ENCODE data around the gene ACP7. TPM values are rescaled to one million over a fixed set of nuclear protein-coding genes. Genes with fewer than 3 reads are reported as not detected.

ACP7 gene, protein sequence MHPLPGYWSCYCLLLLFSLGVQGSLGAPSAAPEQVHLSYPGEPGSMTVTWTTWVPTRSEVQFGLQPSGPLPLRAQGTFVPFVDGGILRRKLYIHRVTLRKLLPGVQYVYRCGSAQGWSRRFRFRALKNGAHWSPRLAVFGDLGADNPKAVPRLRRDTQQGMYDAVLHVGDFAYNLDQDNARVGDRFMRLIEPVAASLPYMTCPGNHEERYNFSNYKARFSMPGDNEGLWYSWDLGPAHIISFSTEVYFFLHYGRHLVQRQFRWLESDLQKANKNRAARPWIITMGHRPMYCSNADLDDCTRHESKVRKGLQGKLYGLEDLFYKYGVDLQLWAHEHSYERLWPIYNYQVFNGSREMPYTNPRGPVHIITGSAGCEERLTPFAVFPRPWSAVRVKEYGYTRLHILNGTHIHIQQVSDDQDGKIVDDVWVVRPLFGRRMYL
- not detected for total RNA-seq
- polyA plus RNA-seq (2013, experiment 1 of 2) = 0.06 TPM
- polyA plus RNA-seq (2013, experiment 2 of 2) = 0.15 TPM
- 0 to 0.33 (median 0.05) reads per million in 172 experiments for total RNA-seq

DNA sequence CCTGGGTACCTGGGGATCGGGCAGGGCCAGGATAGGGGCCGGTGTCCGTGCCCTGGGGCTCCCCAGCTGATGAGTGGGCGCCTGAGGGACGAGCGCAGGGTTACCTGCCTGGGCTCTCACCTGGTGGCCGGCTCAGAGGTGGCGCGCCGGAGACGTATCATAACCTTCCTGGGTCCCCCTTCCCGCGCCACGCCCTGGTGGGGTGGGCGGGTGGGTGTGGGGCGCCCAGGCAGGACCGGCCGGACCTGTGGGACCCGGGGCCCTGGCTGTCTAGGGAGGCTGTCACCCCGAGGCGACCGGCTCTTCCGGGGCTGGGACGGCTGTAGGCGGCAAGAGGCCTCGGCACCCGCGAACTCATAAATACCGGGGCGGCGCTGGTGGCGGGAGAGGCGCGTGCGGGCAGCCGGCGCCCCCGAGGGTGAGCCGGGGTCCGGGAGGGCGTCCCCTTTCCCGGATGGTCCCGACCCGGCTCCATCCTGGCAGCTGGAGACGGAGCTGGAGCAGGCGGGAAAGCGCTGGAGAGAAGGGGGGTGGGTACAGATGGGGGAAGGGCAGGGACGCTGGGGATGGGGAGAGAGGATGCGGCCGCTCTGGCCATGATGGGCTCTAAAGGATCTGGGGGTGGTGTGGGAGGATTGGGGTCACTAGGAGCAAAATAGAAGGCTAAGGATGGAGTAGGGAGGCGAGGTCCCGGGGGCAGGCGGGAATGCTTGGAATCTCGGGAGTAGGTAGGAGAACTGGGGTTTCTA lies at the start of gene ACP7:
ACP7 (plus strand) TSS at position 386 of the 749 bp plus-strand sequence. CDS start 902 bp downstream, outside the sequence.
- H3K27me3 Mint-ChIP-seq = peaks cover 66% of the 10 kb centered on the region
- intact Hi-C loops (cut with DNase I, micrococcal nuclease) = no loop called here

DNA sequence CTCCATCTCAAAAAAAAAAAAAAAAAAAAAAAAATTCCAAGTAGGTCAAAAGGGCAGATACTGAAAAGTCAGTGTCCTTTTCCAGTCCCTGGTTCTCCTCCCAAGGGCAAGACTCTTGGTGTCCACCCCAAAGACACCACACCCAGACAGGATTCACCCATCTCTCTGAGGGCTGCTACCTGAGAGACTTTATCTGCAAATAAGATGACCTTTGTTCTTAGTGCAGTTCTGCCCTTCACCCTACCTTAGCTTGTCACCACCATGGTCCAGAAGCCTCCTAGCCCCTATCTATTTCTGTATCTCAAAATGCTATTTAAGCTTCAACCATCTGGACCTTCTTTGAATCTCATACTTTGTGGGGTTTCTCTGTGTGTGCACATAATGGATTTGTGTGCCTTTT lies 47.6 kb upstream of the ACP7 start:
- Mint-ChIP-seq H3K27me3 (peaks cover 33% of the 10 kb centered on the region), H3K4me3 (no peak overlapping the region), H3K9me3 (no peaks in the 10 kb centered on the region), H3K27ac (no peak overlapping the region), H3K36me3 (ENCODE audit: low read depth) (no peaks in the 10 kb centered on the region), H3K4me1 (ENCODE audit: low read depth) (peaks cover 6% of the 10 kb centered on the region)
- ChIA-PET CTCF (no interaction called here), POLR2A (no interaction called here)
- Histone ChIP-seq H3K9me3 (ENCODE audit: control insufficient read depth in 1 of 2, insufficient read depth in 1 of 2, low read length in 2 of 2) (no peaks in the 10 kb centered on the region), H3K27ac (ENCODE audit: low read depth in 1 of 2, low read length in 2 of 2) (no peak overlapping the region), H3K4me1 (ENCODE audit: insufficient read depth, low read length) (peaks cover 12% of the 10 kb centered on the region), H3K4me3 (ENCODE audit: low read length) (no peak overlapping the region), H3K36me3 (ENCODE audit: insufficient read depth, low read length) (no peaks in the 10 kb centered on the region), H3K27me3 (ENCODE audit: control insufficient read depth in 1 of 2, insufficient read depth in 2 of 2, low read length in 2 of 2) (peaks cover 0 to 1% of the 10 kb centered on the region in 2 experiments)
- TF ChIP-seq, protein P1, sequence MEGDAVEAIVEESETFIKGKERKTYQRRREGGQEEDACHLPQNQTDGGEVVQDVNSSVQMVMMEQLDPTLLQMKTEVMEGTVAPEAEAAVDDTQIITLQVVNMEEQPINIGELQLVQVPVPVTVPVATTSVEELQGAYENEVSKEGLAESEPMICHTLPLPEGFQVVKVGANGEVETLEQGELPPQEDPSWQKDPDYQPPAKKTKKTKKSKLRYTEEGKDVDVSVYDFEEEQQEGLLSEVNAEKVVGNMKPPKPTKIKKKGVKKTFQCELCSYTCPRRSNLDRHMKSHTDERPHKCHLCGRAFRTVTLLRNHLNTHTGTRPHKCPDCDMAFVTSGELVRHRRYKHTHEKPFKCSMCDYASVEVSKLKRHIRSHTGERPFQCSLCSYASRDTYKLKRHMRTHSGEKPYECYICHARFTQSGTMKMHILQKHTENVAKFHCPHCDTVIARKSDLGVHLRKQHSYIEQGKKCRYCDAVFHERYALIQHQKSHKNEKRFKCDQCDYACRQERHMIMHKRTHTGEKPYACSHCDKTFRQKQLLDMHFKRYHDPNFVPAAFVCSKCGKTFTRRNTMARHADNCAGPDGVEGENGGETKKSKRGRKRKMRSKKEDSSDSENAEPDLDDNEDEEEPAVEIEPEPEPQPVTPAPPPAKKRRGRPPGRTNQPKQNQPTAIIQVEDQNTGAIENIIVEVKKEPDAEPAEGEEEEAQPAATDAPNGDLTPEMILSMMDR (IDR thresholded peaks at IDR 0.05) = no peak
- intact Hi-C loops (cut with DNase I, micrococcal nuclease) = no loop called here
- ATAC-seq (ENCODE audit: poor library complexity) (no peak), DNase-seq (no peak)

More for the DNA sequence above, at the start of gene ACP7:
- H3K4me3 Mint-ChIP-seq = peak within 1 kb of the TSS; percentile 55
- H3K9me3 ChIP-seq (ENCODE audit: control insufficient read depth in 1 of 2, insufficient read depth in 1 of 2, low read length in 2 of 2) = no peaks in the 10 kb centered on the region
- no peaks in the 10 kb centered on the region for H3K36me3 ChIP-seq (ENCODE audit: insufficient read depth, low read length)
- CTCF ChIA-PET = interaction anchor here (0.8 kb wide), 1 partner anchor 26 kb away, joined by 3 read pairs; no protein-coding TSS in a partner anchor
- no peaks in the 10 kb centered on the region for H3K36me3 Mint-ChIP-seq (ENCODE audit: low read depth)
- no peak within 1 kb of the TSS for H3K27ac ChIP-seq (ENCODE audit: low read depth in 1 of 2, low read length in 2 of 2)
- H3K4me3 ChIP-seq (ENCODE audit: low read length) = peak within 1 kb of the TSS; percentile 44
- H3K27me3 ChIP-seq (ENCODE audit: control insufficient read depth in 1 of 2, insufficient read depth in 2 of 2, low read length in 2 of 2) = peaks cover 18 to 37% of the 10 kb centered on the region in 2 experiments
- peaks cover 15% of the 10 kb centered on the region for H3K4me1 Mint-ChIP-seq (ENCODE audit: low read depth)
- POLR2A ChIA-PET = no interaction called here
- peak; percentile 65 for ATAC-seq (ENCODE audit: poor library complexity)
- DNase-seq = peak in 9 of 14 experiments; percentile 7 to 51 (median 18)
- no peaks in the 10 kb centered on the region for H3K9me3 Mint-ChIP-seq
- TF ChIP-seq, protein P1 (IDR thresholded peaks at IDR 0.05) = no peak
- H3K27ac Mint-ChIP-seq = no peak within 1 kb of the TSS
- H3K4me1 ChIP-seq (ENCODE audit: insufficient read depth, low read length) = peaks cover 22% of the 10 kb centered on the region

DNA sequence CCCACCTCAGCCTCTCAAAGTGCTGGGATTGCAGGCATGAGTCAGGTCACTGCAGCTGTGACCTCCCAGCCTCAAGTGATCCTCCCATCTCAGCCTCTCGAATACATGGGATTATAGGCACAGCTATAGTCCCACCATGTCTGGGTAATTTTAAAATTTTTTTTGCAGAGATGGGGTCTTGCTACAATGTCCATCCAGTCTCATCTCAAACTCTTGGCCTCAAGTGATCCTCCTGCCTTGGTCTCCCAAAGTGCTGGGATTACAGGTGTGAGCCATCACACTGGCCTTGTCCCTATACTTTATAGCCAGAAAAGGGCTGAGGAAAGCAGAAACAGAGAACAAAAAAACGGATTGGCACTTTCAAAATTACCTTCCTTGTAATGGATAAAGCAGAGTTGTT lies 47.0 kb upstream of the ACP7 start:
- TF ChIP-seq, protein P1 (IDR thresholded peaks at IDR 0.05) = no peak
- Mint-ChIP-seq H3K4me3 (no peak overlapping the region), H3K27me3 (peaks cover 33% of the 10 kb centered on the region), H3K4me1 (ENCODE audit: low read depth) (peaks cover 6% of the 10 kb centered on the region), H3K27ac (no peak overlapping the region), H3K36me3 (ENCODE audit: low read depth) (no peaks in the 10 kb centered on the region), H3K9me3 (no peaks in the 10 kb centered on the region)
- Histone ChIP-seq H3K4me3 (ENCODE audit: low read length) (no peak overlapping the region), H3K4me1 (ENCODE audit: insufficient read depth, low read length) (peaks cover 6% of the 10 kb centered on the region), H3K27me3 (ENCODE audit: control insufficient read depth in 1 of 2, insufficient read depth in 2 of 2, low read length in 2 of 2) (no peaks in the 10 kb centered on the region), H3K36me3 (ENCODE audit: insufficient read depth, low read length) (no peaks in the 10 kb centered on the region), H3K27ac (ENCODE audit: low read depth in 1 of 2, low read length in 2 of 2) (no peak overlapping the region), H3K9me3 (ENCODE audit: control insufficient read depth in 1 of 2, insufficient read depth in 1 of 2, low read length in 2 of 2) (no peaks in the 10 kb centered on the region)
- intact Hi-C loops (cut with DNase I, micrococcal nuclease) = no loop called here
- POLR2A ChIA-PET = no interaction called here
- no peak for DNase-seq
- no peak for ATAC-seq (ENCODE audit: poor library complexity)
- CTCF ChIA-PET = no interaction called here
